Endothelial cell of umbilical vein (primary cell): ENCODE measurements around the gene NELFE. TPM values are rescaled to one million over a fixed set of nuclear protein-coding genes. Genes with fewer than 3 reads are reported as not detected.
"Not testable (repeated sequence)": the region's sequence is repeated elsewhere in the genome, so short reads cannot be mapped to it uniquely, and the experiment has no call there.

Source experiments
- BruUV-seq: library from RNA; stranded (reverse); fragments of 400-500 nt; replicated peaks from 2 replicates; lab custom pipeline; 2021; lab: Mats Ljungman, UMichigan
- CTCF ChIA-PET: fragments of 300-600, 350-600 bp; sonication (Branson Sonifier 250); formaldehyde crosslinking; loops from one replicate; lab custom pipeline; 2021; ENCODE audit warnings: antibody characterized with exemption, inconsistent platforms; lab: Charles Lee
- POLR2A ChIA-PET: fragments of 300-600, 350-600 bp; sonication (Branson Sonifier 250); formaldehyde crosslinking; loops from one replicate; lab custom pipeline; 2021; ENCODE audit warnings: antibody characterized with exemption, inconsistent platforms; lab: Charles Lee
- DNase-seq: peaks from one replicate; pipeline ENCODE4 v3.0.0-alpha.2; 2011; ENCODE audit warnings: low read depth, low spot score
- FAIRE-seq: peaks from 2 replicates; lab custom pipeline; 2011; peaks lifted over from hg19 to GRCh38; lab: Jason Lieb, UNC
- H2AFZ ChIP-seq: 2 replicates; pipeline ENCODE4 v1.6.0; 2012; ENCODE audit warnings: low read depth, low read length, control low read depth, inconsistent platforms
- H3K27ac ChIP-seq: 2 replicates; pipeline ENCODE4 v1.5.1; 2011; ENCODE audit warnings: low read depth, mild to moderate bottlenecking, control low read depth, low read length, moderate library complexity; ENCODE audit not compliant: insufficient read depth
- H3K27me3 ChIP-seq, 2 experiments: 2 replicates each; pipeline versions ENCODE4 v1.6.0 to v1.6.1; 2011; ENCODE audit warnings: low read length in 2 of 2, mixed read lengths in 1 of 2; ENCODE audit not compliant: control insufficient read depth in 2 of 2, insufficient read depth in 2 of 2
- H3K36me3 ChIP-seq, 2 experiments: 2 replicates in 1 of 2; 3 replicates in 1 of 2; pipeline ENCODE4 v1.5.1; 2011; ENCODE audit warnings: low read length in 2 of 2, mild to moderate bottlenecking in 1 of 2, moderate library complexity in 1 of 2; ENCODE audit not compliant: control insufficient read depth in 2 of 2, insufficient read depth in 2 of 2; ENCODE audit errors: extremely low read depth in 1 of 2
- H3K4me1 ChIP-seq: 3 replicates; pipeline ENCODE4 v1.5.1; 2011; ENCODE audit warnings: mild to moderate bottlenecking, low read length; ENCODE audit not compliant: control insufficient read depth, insufficient read depth; ENCODE audit errors: extremely low read depth
- H3K4me2 ChIP-seq: 2 replicates; pipeline ENCODE4 v1.6.1; 2011; ENCODE audit warnings: low read length, control low read depth, mixed read lengths; ENCODE audit not compliant: insufficient read depth
- H3K4me3 ChIP-seq, 3 experiments: fragments of 200-600 bp in 1 of 3; sonication (generic), shearing (Covaris generic) in 1 of 3; replicated peaks in 1 of 3; 2 replicates each; pipeline ENCODE4 v1.5.1; 2011 to 2016; ENCODE audit warnings: control low read depth in 3 of 3, low read length in 3 of 3, mild to moderate bottlenecking in 2 of 3, inconsistent platforms in 1 of 3, low read depth in 1 of 3, moderate library complexity in 1 of 3; ENCODE audit not compliant: insufficient read depth in 1 of 3
- H3K79me2 ChIP-seq: 2 replicates; pipeline ENCODE4 v1.6.0; 2012; ENCODE audit warnings: low read length, inconsistent platforms; ENCODE audit not compliant: control insufficient read depth, insufficient read depth
- H3K9ac ChIP-seq: replicated peaks from 2 replicates; pipeline ENCODE3; 2011; ENCODE audit warnings: low read length, control low read depth; ENCODE audit not compliant: insufficient read depth; ENCODE audit errors: extremely low read depth
- H3K9me1 ChIP-seq: replicated peaks from 3 replicates; pipeline ENCODE4 v1.6.0; 2011; ENCODE audit warnings: mild to moderate bottlenecking, low read length; ENCODE audit not compliant: control insufficient read depth, insufficient read depth; ENCODE audit errors: extremely low read depth
- H3K9me3 ChIP-seq: replicated peaks from 2 replicates; pipeline ENCODE4 v1.5.1; 2012; ENCODE audit warnings: low read length, inconsistent platforms; ENCODE audit not compliant: control insufficient read depth, insufficient read depth
- H4K20me1 ChIP-seq: replicated peaks from 2 replicates; pipeline ENCODE3; 2011; ENCODE audit warnings: mild to moderate bottlenecking, low read length; ENCODE audit not compliant: control insufficient read depth, insufficient read depth; ENCODE audit errors: extremely low read depth
- CTCF ChIP-seq, 2 donors: IDR thresholded peaks; 1 replicate in 1 of 2; 2 replicates in 1 of 2; pipeline ENCODE4 v1.5.1; 2011; ENCODE audit warnings: low read length in 2 of 2, mild to moderate bottlenecking in 2 of 2, moderate library complexity in 2 of 2, control low read depth in 1 of 2, inconsistent platforms in 1 of 2, low read depth in 1 of 2; ENCODE audit not compliant: insufficient read depth in 1 of 2; ENCODE audit errors: extremely low read depth in 1 of 2
- EZH2 ChIP-seq: IDR thresholded peaks from 2 replicates; pipeline ENCODE4 v1.6.1; 2012; ENCODE audit warnings: borderline replicate concordance, low read depth, mild to moderate bottlenecking, moderate library complexity, low read length, inconsistent platforms; ENCODE audit not compliant: severe bottlenecking
- FOS ChIP-seq: IDR thresholded peaks from 2 replicates; pipeline ENCODE4 v1.6.1; 2011; ENCODE audit warnings: mild to moderate bottlenecking, low read length, moderate library complexity, borderline replicate concordance; ENCODE audit not compliant: insufficient read depth
- GATA2 ChIP-seq: IDR thresholded peaks from 2 replicates; pipeline ENCODE4 v1.7.0; 2011; ENCODE audit warnings: low read depth, mild to moderate bottlenecking, moderate library complexity, mixed read lengths, low read length; ENCODE audit not compliant: insufficient read length, insufficient read depth
- JUN ChIP-seq: IDR thresholded peaks from 2 replicates; pipeline ENCODE4 v1.6.1; 2011; ENCODE audit warnings: borderline replicate concordance, low read depth; ENCODE audit not compliant: insufficient read length, insufficient read depth
- MYC ChIP-seq: IDR thresholded peaks from one replicate; pipeline ENCODE4 v1.6.1; 2011; ENCODE audit warnings: mild to moderate bottlenecking, low read depth, low read length
- POLR2A ChIP-seq: IDR thresholded peaks from 2 replicates; pipeline ENCODE4 v1.6.1; 2012; ENCODE audit warnings: low read depth, mild to moderate bottlenecking, control low read depth, low read length
- POLR2AphosphoS5 ChIP-seq: IDR thresholded peaks from 2 replicates; pipeline ENCODE4 v1.6.1; 2012; ENCODE audit warnings: low read depth, mild to moderate bottlenecking, control low read depth, low read length, moderate library complexity; ENCODE audit not compliant: insufficient read depth
- dilution Hi-C: fragments of 300-500 bp; cut with MboI; formaldehyde crosslinking; loops from one replicate; pipeline ENCODE4 v1.15.0; 2019; ENCODE audit warnings: low sequenced_read_pairs; ENCODE audit not compliant: extremely low pct_ligation_motif_present
- intact Hi-C: fragments of 100-400 bp; cut with micrococcal nuclease; formaldehyde crosslinking; loops from one replicate; pipeline ENCODE4 v1.10.0; 2022
- polyA plus RNA-seq, 4 experiments: library from polyadenylated mRNA; depleted of rRNA in 3 of 4; stranded (reverse) in 3 of 4; unstranded in 1 of 4; fragments of >200 nt; gene quantifications; 2 replicates each; pipeline versions ENCODE4 v1.2.1 to v1.2.3, GENCODE V29; 2011 to 2012; ENCODE audit warnings: missing spikeins in 1 of 4
- total RNA-seq: library from RNA; stranded (reverse); gene quantifications from 2 replicates; pipeline ENCODE4 v1.2.3, GENCODE V29; 2021
- TF ChIP-seq, protein P1 (sequence below): IDR thresholded peaks from 2 replicates; pipeline ENCODE4 v1.6.1; 2011; ENCODE audit not compliant: insufficient read depth, insufficient read length

Gene NELFE
- total and polyA plus RNA-seq, 2 donors (not counting 3 experiments of a cell fraction or from before 2014, with no cell fraction given) = 55.8 to 68.5 TPM

DNA sequence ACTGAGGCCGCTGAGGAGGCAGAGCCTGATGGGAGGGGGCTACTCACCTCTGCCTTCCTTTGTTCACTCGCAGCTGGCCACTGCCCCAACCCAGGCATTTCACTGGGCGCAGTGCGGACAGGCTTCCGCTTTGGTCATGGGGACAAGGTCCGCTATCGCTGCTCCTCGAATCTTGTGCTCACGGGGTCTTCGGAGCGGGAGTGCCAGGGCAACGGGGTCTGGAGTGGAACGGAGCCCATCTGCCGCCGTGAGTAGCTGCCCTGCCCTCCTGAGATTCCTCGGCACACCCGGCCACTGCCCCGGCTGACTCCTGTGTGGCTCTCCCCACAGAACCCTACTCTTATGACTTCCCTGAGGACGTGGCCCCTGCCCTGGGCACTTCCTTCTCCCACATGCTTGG lies 25.2 kb downstream of the NELFE start:
- no peak for FAIRE-seq
- H3K27me3 ChIP-seq = peaks cover under 1% of the 10 kb centered on the region in 2 experiments
- intact Hi-C loops = no loop called here
- no peaks in the 10 kb centered on the region for H3K9me3 ChIP-seq
- H2AFZ ChIP-seq = no peak overlapping the region
- no peaks in the 10 kb centered on the region for H3K9me1 ChIP-seq
- H3K79me2 ChIP-seq = no peaks in the 10 kb centered on the region
- H3K4me2 ChIP-seq = no peak overlapping the region
- CTCF ChIA-PET = no interaction called here
- H3K36me3 ChIP-seq = no peaks in the 10 kb centered on the region
- no peaks in the 10 kb centered on the region for H3K4me1 ChIP-seq
- TF ChIP-seq EZH2 (no peak), FOS (no peak), POLR2AphosphoS5 (no peak), POLR2A (no peak), MYC (no peak), GATA2 (no peak), JUN (no peak), CTCF (IDR thresholded peaks at IDR 0.05; ENCODE audit: extremely low read depth in 1 of 2, insufficient read depth in 1 of 2, low read depth in 1 of 2, low read length in 2 of 2) (no peak)
- TF ChIP-seq, protein P1, sequence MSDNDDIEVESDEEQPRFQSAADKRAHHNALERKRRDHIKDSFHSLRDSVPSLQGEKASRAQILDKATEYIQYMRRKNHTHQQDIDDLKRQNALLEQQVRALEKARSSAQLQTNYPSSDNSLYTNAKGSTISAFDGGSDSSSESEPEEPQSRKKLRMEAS = no peak
- no peak overlapping the region for H3K27ac ChIP-seq
- dilution Hi-C loops = no loop called here
- H3K9ac ChIP-seq = no peak overlapping the region
- no peak for DNase-seq
- POLR2A ChIA-PET = no interaction called here
- no TSS peak for BruUV-seq
- H4K20me1 ChIP-seq = no peaks in the 10 kb centered on the region
- H3K4me3 ChIP-seq = no peak overlapping the region

GRCh38 chr6:31932137-31932536 lies 26.6 kb downstream of the NELFE start:
- H3K9me3 ChIP-seq, H3K36me3 ChIP-seq, intact Hi-C loops, FAIRE-seq, H4K20me1 ChIP-seq, H3K4me3 ChIP-seq, H3K4me2 ChIP-seq, POLR2A ChIA-PET, H3K79me2 ChIP-seq, H2AFZ ChIP-seq, dilution Hi-C loops, H3K4me1 ChIP-seq, DNase-seq, H3K9me1 ChIP-seq, H3K9ac ChIP-seq, CTCF ChIA-PET, H3K27ac ChIP-seq, BruUV-seq: not testable (repeated sequence)
- peaks cover 6 to 11% of the 10 kb centered on the region in 2 experiments for H3K27me3 ChIP-seq
